GM12874 (cell line): Measurements from ENCODE around the gene OR7D4.

Experiments used
- TF ChIP-seq, protein P1 (sequence below): IDR thresholded peaks from 2 replicates; pipeline ENCODE4 v1.5.1; 2011; ENCODE audit warnings: low read depth, mild to moderate bottlenecking, control low read depth, low read length, moderate library complexity; ENCODE audit not compliant: insufficient read depth

The OR7D4 gene

DNA sequence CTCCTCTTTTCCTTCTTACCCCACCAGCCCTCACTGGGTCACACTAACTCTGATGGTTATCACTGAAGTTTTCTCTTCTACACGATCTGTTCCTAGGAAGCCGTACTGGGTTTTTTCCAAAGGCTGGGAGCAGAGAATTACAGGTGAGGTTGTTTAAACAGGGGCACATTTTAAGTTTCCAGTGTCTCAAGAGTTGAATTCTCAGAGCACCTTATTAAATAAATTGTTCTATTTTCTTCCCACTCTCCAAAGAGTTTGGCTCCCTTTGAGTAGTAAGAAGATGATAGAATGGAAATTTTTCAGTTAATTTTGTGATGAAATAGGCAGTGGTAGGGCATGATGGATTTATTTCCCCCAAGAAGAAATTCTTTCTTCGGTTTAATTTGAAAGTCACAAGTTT is at the start of gene OR7D4:
TSS of gene OR7D4 (minus strand) at position 101 of the 400 bp plus-strand sequence. CDS start 4,752 bp downstream, outside the sequence.
- TF ChIP-seq, protein P1, sequence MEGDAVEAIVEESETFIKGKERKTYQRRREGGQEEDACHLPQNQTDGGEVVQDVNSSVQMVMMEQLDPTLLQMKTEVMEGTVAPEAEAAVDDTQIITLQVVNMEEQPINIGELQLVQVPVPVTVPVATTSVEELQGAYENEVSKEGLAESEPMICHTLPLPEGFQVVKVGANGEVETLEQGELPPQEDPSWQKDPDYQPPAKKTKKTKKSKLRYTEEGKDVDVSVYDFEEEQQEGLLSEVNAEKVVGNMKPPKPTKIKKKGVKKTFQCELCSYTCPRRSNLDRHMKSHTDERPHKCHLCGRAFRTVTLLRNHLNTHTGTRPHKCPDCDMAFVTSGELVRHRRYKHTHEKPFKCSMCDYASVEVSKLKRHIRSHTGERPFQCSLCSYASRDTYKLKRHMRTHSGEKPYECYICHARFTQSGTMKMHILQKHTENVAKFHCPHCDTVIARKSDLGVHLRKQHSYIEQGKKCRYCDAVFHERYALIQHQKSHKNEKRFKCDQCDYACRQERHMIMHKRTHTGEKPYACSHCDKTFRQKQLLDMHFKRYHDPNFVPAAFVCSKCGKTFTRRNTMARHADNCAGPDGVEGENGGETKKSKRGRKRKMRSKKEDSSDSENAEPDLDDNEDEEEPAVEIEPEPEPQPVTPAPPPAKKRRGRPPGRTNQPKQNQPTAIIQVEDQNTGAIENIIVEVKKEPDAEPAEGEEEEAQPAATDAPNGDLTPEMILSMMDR, result no peak

GRCh38 chr19:9251236-9251635 is 31.8 kb upstream of the OR7D4 start:
- TF ChIP-seq, protein P1, result no peak

GRCh38 chr19:9250630-9251029 is 31.2 kb upstream of the OR7D4 start, which contains the start of gene OR7E24:
TSS of gene OR7E24 (plus strand) at chr19:9250930. CDS start at chr19:9251044, 114 bp downstream.
- TF ChIP-seq, protein P1, result no peak

GRCh38 chr19:9205501-9206113 is 13.8 kb downstream of the OR7D4 start:
- TF ChIP-seq, protein P1, result peak; percentile 85

DNA sequence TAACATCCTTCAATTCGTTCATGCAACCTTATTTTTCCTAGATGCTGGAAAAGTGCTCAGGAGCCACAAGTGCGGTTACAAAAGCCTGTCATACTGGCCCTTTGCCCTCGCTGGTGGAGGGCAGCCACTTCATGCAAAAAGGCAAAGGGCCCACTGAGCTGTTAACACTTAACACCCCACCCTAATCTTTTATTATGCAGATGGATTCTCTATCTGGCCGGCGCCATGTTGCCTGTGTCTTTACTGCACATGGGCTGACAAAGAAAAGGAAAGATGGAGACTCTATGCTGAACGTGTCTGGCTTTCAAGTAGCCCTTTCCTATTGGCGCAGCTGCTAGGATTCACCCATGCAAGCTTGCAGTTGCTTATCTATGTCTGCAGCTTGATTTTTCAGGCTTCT is 29.9 kb downstream of the OR7D4 start:
- TF ChIP-seq, protein P1, result no peak

DNA sequence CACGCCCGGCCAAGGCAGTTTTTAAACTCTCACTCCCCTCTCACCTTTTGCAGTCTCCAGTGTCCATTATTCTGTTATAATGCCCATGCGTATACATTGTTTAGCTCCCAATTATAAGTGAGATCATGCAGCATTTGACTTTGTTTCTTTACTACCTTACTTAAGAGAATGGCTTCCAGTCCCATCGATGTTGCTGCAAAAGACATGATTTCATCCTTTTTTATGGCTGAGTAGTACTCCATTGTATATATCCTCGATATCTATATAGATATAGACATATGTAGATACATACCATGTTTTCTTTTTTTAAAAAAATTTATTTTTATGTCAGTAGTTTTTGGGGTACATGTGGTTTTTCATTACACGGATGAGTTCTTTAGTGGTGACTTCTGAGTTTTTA is 32.2 kb downstream of the OR7D4 start:
- TF ChIP-seq, protein P1, result no peak

GRCh38 chr19:9183000-9183399 is 36.4 kb downstream of the OR7D4 start:
- TF ChIP-seq, protein P1, result no peak
